HepG2 (cell line): ENCODE results near the gene CCDC197. TPM values are rescaled to one million over a fixed set of nuclear protein-coding genes. Genes with fewer than 3 reads are reported as not detected.

Experiments used
- ERF ChIP-seq: IDR thresholded peaks from 2 replicates; pipeline ENCODE4 v1.6.1; 2018; ENCODE audit warnings: missing biosample characterization, missing genetic modification reagents
- FOXO1 ChIP-seq: sonication (generic); formaldehyde crosslinking; IDR thresholded peaks from 2 replicates; pipeline ENCODE4 v1.4.0; 2020; ENCODE audit warnings: missing genetic modification reagents
- HIVEP1 ChIP-seq: sonication (generic); formaldehyde crosslinking; IDR thresholded peaks from 2 replicates; pipeline ENCODE4 v1.4.0; 2020; ENCODE audit warnings: mild to moderate bottlenecking, missing genetic modification reagents
- KAT2B ChIP-seq: fragments of 150-350 bp; IDR thresholded peaks from 2 replicates; pipeline ENCODE4 v1.6.1; 2014; ENCODE audit warnings: low read depth, low read length, borderline replicate concordance
- PCBP2 ChIP-seq: fragments of 200-400 bp; formaldehyde crosslinking; optimal IDR thresholded peaks from 2 replicates; pipeline ENCODE3; 2018; ENCODE audit warnings: low read length, low read depth; ENCODE audit not compliant: poor library complexity, severe bottlenecking
- POLR2G ChIP-seq: fragments of 200-400 bp; formaldehyde crosslinking; IDR thresholded peaks from 2 replicates; pipeline ENCODE4 v1.6.1; 2018; ENCODE audit warnings: mild to moderate bottlenecking, low read depth, low read length, moderate library complexity
- SIN3A ChIP-seq: IDR thresholded peaks from 2 replicates; pipeline ENCODE4 v1.6.1; 2011; ENCODE audit warnings: low read depth, mild to moderate bottlenecking, control low read depth, low read length, borderline replicate concordance
- SMAD3 ChIP-seq: sonication (generic); formaldehyde crosslinking; IDR thresholded peaks from 2 replicates; pipeline ENCODE4 v1.4.0; 2020; ENCODE audit warnings: missing genetic modification reagents
- SOX13 ChIP-seq, 3 experiments: fragments of 450-650 bp in 1 of 3; sonication (generic) in 1 of 3; formaldehyde crosslinking in 1 of 3; IDR thresholded peaks in 2 of 3; conservative IDR thresholded peaks in 1 of 3; 2 replicates each; pipeline versions ENCODE4 v1.5.0 to v1.6.1; 2016 to 2020; ENCODE audit warnings: antibody characterized with exemption in 1 of 3, mild to moderate bottlenecking in 1 of 3, missing compliant biosample characterization in 1 of 3, missing genetic modification reagents in 1 of 3, moderate library complexity in 1 of 3
- ZBTB4 ChIP-seq: sonication (generic); formaldehyde crosslinking; IDR thresholded peaks from 2 replicates; pipeline ENCODE4 v1.4.0; 2020; ENCODE audit warnings: missing genetic modification reagents, mild to moderate bottlenecking, borderline replicate concordance
- ZFP62 ChIP-seq: sonication (generic); formaldehyde crosslinking; IDR thresholded peaks from 2 replicates; pipeline ENCODE4 v1.4.0; 2020; ENCODE audit warnings: missing genetic modification reagents
- ZFY ChIP-seq: sonication (generic); formaldehyde crosslinking; IDR thresholded peaks from 2 replicates; pipeline ENCODE4 v1.4.0; 2020; ENCODE audit warnings: missing genetic modification reagents
- ZNF180 ChIP-seq: sonication (generic); formaldehyde crosslinking; IDR thresholded peaks from 2 replicates; pipeline ENCODE4 v1.4.0; 2020; ENCODE audit warnings: low read depth, missing genetic modification reagents, borderline replicate concordance
- ZNF224 ChIP-seq: sonication (generic); formaldehyde crosslinking; IDR thresholded peaks from 2 replicates; pipeline ENCODE4 v1.5.0; 2020; ENCODE audit warnings: mild to moderate bottlenecking, missing genetic modification reagents
- ZNF572 ChIP-seq: sonication (generic); formaldehyde crosslinking; IDR thresholded peaks from 2 replicates; pipeline ENCODE4 v1.5.1; 2020; ENCODE audit warnings: mild to moderate bottlenecking, missing genetic modification reagents
- ZNF598 ChIP-seq: sonication (generic); formaldehyde crosslinking; IDR thresholded peaks from 2 replicates; pipeline ENCODE4 v1.5.1; 2020; ENCODE audit warnings: mild to moderate bottlenecking, missing genetic modification reagents, borderline replicate concordance
- ZNF660 ChIP-seq: sonication (generic); formaldehyde crosslinking; IDR thresholded peaks from 2 replicates; pipeline ENCODE4 v1.5.1; 2020; ENCODE audit warnings: mild to moderate bottlenecking, low read depth, missing genetic modification reagents, borderline replicate concordance
- ZNF800 ChIP-seq: sonication (generic); formaldehyde crosslinking; IDR thresholded peaks from 2 replicates; pipeline ENCODE4 v1.4.0; 2020; ENCODE audit warnings: missing genetic modification reagents
- ZSCAN5A ChIP-seq: sonication (generic); formaldehyde crosslinking; IDR thresholded peaks from 2 replicates; pipeline ENCODE4 v1.8.0; 2022; ENCODE audit warnings: mild to moderate bottlenecking, missing genetic modification reagents, borderline replicate concordance
- polyA plus RNA-seq, 8 experiments: library from polyadenylated mRNA; depleted of rRNA in 3 of 8; stranded (reverse) in 7 of 8; unstranded in 1 of 8; fragments of >200 nt; fragmentation: Illumina TruSeq in 4 of 8; extraction: Trizol in 4 of 8; gene quantifications; 2 replicates each; pipeline versions ENCODE4 v1.2.1 to v1.2.3, GENCODE V29; 2011 to 2016; ENCODE audit warnings: low read depth in 4 of 8, missing spikeins in 1 of 8, mixed read lengths in 1 of 8; ENCODE audit not compliant: insufficient read depth in 1 of 8
- total RNA-seq, 5 experiments: library from RNA; depleted of rRNA; stranded (reverse); fragments of >200 nt; fragmentation: Illumina TruSeq; extraction: Trizol; gene quantifications; 2 replicates each; pipeline ENCODE4 v1.2.3, GENCODE V29; 2016; ENCODE audit warnings: low read depth in 1 of 5

CCDC197 gene
- total and polyA plus RNA-seq, 2 of the 13 experiments (the other 11 are each of a cell fraction or from before 2014, with no cell fraction given), result 0.11 to 0.13 TPM

- TF ChIP-seq ZNF800 (CRISPR knock-in tag), result no peak
- TF ChIP-seq ZSCAN5A (CRISPR knock-in tag), result no peak
- TF ChIP-seq SIN3A, result no peak
- TF ChIP-seq KAT2B, result no peak
- TF ChIP-seq ZBTB4 (CRISPR knock-in tag), result no peak
- TF ChIP-seq ZNF598 (CRISPR knock-in tag), result no peak
- TF ChIP-seq ZNF180 (CRISPR knock-in tag), result no peak
- peak; percentile 10; the same call in 1 of the 2 replicates for TF ChIP-seq ZFY
- 0 out of 2 replicates have a peak, but pooled peaks have one; percentile 54 for TF ChIP-seq ZNF572
- TF ChIP-seq POLR2G, result no peak
- TF ChIP-seq SMAD3 (CRISPR knock-in tag), result no peak
- no peak for TF ChIP-seq FOXO1
- TF ChIP-seq PCBP2, result no peak
- no peak for TF ChIP-seq ZNF660
- TF ChIP-seq ERF (CRISPR knock-in tag), result no peak
- no peak for TF ChIP-seq HIVEP1 (CRISPR knock-in tag)
- no peak for TF ChIP-seq SOX13 (IDR thresholded peaks at IDR 0.05)
- no peak for TF ChIP-seq SOX13 (CRISPR knock-in tag; conservative IDR thresholded peaks at IDR 0.05 in 1 of 2, IDR thresholded peaks at IDR 0.05 in 1 of 2)
- TF ChIP-seq ZNF224 (CRISPR knock-in tag), result no peak
- TF ChIP-seq ZFP62 (CRISPR knock-in tag), result no peak
Observed at GRCh38 chr14:93953739-93954515, 43.2 kb upstream of the CCDC197 start (continued).
